GM20000 (cell line): ENCODE data around the gene RXYLT1.
A peak's percentile ranks its signal among the peaks of the same experiment; 100 is the strongest.
"Not testable (repeated sequence)": the region's sequence is repeated elsewhere in the genome, so short reads cannot be mapped to it uniquely, and the experiment has no call there.

Experiments used
- DNase-seq: peaks from one replicate; pipeline ENCODE4 v3.0.0; 2012; ENCODE audit warnings: low spot score
- TF ChIP-seq, protein P1 (sequence below): IDR thresholded peaks from 2 replicates; pipeline ENCODE4 v1.5.1; 2012; ENCODE audit warnings: mild to moderate bottlenecking, control low read depth; ENCODE audit errors: extremely low read depth, missing control alignments

Gene RXYLT1

GRCh38 chr12:63836936-63837335 is 57.2 kb downstream of the RXYLT1 start:
- DNase-seq = no peak
- TF ChIP-seq, protein P1, sequence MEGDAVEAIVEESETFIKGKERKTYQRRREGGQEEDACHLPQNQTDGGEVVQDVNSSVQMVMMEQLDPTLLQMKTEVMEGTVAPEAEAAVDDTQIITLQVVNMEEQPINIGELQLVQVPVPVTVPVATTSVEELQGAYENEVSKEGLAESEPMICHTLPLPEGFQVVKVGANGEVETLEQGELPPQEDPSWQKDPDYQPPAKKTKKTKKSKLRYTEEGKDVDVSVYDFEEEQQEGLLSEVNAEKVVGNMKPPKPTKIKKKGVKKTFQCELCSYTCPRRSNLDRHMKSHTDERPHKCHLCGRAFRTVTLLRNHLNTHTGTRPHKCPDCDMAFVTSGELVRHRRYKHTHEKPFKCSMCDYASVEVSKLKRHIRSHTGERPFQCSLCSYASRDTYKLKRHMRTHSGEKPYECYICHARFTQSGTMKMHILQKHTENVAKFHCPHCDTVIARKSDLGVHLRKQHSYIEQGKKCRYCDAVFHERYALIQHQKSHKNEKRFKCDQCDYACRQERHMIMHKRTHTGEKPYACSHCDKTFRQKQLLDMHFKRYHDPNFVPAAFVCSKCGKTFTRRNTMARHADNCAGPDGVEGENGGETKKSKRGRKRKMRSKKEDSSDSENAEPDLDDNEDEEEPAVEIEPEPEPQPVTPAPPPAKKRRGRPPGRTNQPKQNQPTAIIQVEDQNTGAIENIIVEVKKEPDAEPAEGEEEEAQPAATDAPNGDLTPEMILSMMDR = no peak

- TF ChIP-seq, protein P1 = no peak
Observed at GRCh38 chr12:63838411-63838810, 58.7 kb downstream of the RXYLT1 start.

DNA sequence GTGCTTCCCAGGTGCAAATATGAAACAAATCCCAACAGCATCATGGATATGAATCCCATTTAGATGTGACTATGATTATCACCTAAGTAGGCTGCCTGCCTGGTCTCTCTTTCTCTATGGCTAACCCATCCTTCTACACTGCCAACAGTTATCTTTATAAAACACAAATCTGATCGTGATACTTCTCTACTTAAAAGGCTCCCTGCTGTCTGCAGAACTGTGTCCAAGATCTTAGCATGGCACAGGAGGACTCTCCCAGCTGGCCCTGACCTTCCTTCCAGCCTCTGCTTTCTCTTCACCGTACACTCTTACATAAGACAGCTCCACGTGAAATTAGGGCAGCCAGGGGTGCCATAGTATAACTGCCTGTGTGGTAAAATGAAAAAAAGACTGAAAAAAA is 61.3 kb downstream of the RXYLT1 start:
- TF ChIP-seq, protein P1 = no peak
- DNase-seq = no peak

More at GRCh38 chr12:63838411-63838810, 58.7 kb downstream of the RXYLT1 start:
- DNase-seq = no peak

- TF ChIP-seq, protein P1 = no peak
- no peak for DNase-seq
Observed at GRCh38 chr12:63841571-63841970, 61.9 kb downstream of the RXYLT1 start.

DNA sequence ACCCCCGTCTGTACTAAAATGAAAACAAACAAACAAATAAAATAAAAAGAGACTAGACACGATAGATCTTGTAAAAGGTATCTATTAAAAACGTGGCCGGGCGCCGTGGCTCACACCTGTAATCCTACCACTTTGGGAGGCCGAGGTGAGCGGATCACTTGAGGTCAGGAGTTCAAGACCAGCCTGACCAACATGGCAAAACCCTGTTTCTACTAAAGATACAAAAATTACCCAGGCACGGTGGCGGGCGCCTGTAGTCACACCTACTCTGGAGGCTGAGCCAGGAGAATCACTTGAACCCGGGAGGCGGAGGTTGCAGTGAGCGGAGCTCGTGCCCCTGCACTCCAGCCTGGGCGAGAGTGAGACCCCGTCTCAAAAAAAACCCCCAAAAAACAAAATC is 63.0 kb downstream of the RXYLT1 start:
- not testable (repeated sequence) for DNase-seq

GRCh38 chr12:63843254-63843720 is 63.6 kb downstream of the RXYLT1 start:
- TF ChIP-seq, protein P1 = no peak
- no peak for DNase-seq

DNA sequence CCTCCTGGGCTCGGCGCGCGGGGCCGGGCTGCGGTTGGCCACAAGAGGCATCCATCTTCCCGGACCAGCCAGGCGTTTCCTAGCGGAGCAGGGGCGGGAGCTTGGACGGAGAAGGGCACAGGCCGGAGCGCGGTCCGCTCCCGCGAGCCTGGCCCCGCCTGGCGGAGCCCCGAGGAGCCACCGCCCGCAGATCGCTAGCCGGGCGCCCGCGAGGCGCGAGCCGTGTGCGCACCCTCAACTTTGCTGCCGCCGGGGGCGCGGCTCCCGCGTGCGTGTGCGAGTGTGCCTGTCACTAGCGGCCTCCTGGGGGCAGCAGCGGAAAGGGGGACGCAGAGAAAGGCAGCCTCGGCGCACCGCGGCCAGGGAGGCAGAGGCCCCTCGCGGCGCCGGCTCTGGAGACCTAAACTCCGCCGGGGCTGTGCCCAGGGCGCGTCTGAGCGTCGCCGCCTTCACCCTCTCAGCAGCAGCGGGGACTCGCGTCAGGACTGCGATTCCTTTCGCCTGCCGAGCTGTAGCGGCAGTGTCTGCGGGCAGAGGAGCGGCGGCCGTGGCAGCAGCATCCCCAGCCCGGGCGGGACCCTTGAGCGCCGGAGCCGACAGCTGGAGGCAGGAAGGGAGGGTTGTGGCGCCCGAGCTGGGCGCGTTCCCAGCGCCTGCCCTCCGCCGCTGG is 64.1 kb downstream of the RXYLT1 start:
- peak; percentile 95 for DNase-seq
- TF ChIP-seq, protein P1 = peak; percentile 95
